ENCODE measurements around the gene LRRC75A. TPM values are rescaled to one million over a fixed set of nuclear protein-coding genes. Genes with fewer than 3 reads are reported as not detected.
"Not testable (repeated sequence)": the region's sequence is repeated elsewhere in the genome, so short reads cannot be mapped to it uniquely, and the experiment has no call there.

The LRRC75A gene
- polyA plus RNA-seq, 2 of the 4 experiments (the other 2 are of a cell fraction): 0.65 to 0.85 TPM

DNA sequence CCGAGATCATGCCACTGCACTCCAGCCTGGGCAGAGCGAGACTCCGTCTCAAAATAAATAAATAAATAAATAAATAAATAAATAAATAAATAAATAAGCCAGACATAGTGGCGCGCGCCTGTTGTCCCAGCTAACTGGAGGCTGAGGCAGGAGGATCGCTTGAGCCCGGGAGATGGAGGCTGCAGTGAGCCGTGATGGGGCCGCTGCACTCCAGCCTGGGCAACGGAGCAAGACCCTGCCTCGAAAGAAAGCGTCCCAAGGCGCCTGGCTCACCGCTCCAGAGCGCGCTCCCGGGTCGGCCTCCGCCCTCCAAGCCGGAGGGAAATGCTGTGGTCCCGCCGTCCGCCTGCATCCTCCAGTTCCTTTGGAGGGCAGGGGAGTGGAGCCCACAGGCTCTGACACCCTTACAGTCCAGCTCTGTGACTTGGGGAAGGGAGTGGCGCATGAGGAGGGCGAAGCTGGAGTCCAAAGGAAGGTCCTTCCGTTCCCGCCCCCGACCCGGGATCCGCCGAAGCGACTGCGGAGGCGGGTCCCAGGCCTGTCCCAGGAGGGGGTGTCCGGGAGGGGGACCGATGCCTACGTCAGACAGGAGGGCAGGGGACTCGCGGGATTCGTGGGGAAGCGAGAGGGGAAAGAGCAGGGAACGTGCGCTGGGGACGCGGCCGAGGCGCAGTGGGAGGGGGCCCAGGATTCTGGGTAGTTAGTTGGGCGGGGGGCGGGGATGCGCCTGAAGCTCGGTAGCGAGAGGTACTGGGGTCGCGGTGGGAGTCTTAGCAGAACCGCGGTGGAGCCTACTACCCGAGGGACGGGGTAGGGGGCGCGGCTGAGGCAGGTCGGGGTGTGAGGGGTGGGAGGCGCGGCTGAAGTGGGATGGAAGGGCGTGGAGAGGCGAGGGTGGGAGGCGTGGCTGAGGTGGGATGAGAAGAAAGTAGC is 85.0 kb downstream of the LRRC75A start (continued):
- TF ChIP-seq HDAC2 (IDR thresholded peaks at IDR 0.05) (peak; percentile 73; the same call in 1 of the 2 replicates), JUNB (IDR thresholded peaks at IDR 0.05) (no peak), RCOR1 (IDR thresholded peaks at IDR 0.05; ENCODE audit: low read depth, low read length) (no peak), ZC3H11A (IDR thresholded peaks at IDR 0.05) (peak; percentile 100), POLR2A (IDR thresholded peaks at IDR 0.05; ENCODE audit: low read length) (peak; percentile 64), E2F6 (IDR thresholded peaks at IDR 0.05; ENCODE audit: borderline replicate concordance, low read depth) (peak; percentile 79)

GRCh38 chr17:16403847-16404246 is 88.1 kb downstream of the LRRC75A start:
- 84% methylated on average over 9 of the region's 9 CpGs for WGBS (ENCODE audit: missing lambda C conversion rate)
- ATAC-seq; H3K9me3 ChIP-seq; DNase-seq (ENCODE audit: low read depth in 1 of 2, low spot score in 1 of 2); H3K4me2 ChIP-seq; H3K27ac ChIP-seq; FAIRE-seq; H3K4me3 ChIP-seq: not testable (repeated sequence)
- H3K4me1 ChIP-seq: peaks cover 21% of the 10 kb centered on the region
- CTCF ChIA-PET: interaction anchor here (0.6 to 1.7 kb wide), 3 partner anchors 11 to 1192 kb away, joined by 3 to 7 read pairs (median 5); partner anchors contain the start of gene TRPV2
- POLR2A ChIA-PET: interaction anchor here (0.7 kb wide), 1 partner anchor 35 kb away, joined by 6 read pairs; no protein-coding TSS in a partner anchor

DNA sequence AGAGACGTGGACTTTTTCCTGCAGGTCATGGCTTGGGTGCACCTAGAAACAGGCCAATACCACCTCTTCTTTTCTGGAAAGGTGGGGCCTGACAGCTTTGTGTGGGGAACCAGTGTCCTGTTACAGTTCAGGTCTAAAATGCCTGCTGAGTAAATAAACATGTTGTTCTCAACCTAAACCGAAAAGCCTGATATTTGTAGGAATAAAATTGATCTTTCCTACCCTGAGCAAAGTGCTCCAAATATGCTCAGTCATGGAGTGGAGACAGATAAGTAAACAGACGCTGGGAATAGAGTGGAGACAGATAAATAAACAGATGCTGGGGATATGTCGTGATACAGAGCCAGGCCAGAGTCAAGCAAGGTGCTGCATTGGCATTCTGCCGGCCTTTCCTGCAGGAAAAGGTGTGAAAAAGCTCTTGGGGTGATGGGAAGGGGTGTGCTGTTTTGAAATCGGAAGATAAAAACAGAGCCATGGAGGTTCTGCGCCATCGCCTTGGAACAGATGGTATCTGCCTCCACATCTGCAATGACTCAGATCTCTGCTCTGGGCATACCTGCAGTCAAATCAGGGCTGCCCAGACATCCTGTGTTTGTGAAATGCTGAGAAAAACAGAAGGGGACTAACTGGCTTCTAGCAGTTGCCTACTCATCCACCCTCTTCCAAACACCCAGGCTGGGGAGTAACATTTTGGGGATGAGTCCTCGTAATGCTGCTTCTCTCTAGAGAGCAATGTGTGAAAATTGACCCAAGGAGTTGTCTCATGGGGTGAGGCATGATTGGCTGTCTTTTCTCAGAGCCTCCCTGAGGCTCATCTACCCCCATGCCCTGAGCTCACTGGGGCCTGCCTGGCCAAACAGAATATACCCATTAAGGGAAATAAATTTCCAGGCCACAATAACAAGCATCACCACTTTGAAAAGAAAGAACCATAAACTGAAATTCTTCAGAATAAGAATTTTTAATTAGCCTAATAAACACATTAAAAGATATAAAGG is 93.4 kb downstream of the LRRC75A start:
- no peak overlapping the region for H3K4me3 ChIP-seq
- H3K4me1 ChIP-seq: peaks cover 13% of the 10 kb centered on the region
- DNase-seq (ENCODE audit: low read depth in 1 of 2, low spot score in 1 of 2) (no peak), ATAC-seq (peak; percentile 44 to 68; a peak in 4 of 6 replicates), FAIRE-seq (no peak)
- ChIA-PET CTCF (interaction anchor here (1.1 kb wide), 1 partner anchor 18 kb away, joined by 3 read pairs; no protein-coding TSS in a partner anchor), POLR2A (interaction anchor here (0.7 kb wide), 1 partner anchor 52 kb away, joined by 4 read pairs; no protein-coding TSS in a partner anchor)
- peak overlapping the region; percentile 46 for H3K4me2 ChIP-seq
- peak overlapping the region; percentile 29 to 55; a peak in 4 of 6 replicates for H3K27ac ChIP-seq
- H3K9me3 ChIP-seq: no peaks in the 10 kb centered on the region
- 55% methylated on average over 9 of the region's 9 CpGs for WGBS (ENCODE audit: missing lambda C conversion rate)
- TF ChIP-seq CTCF (IDR thresholded peaks at IDR 0.05): no peak
- no peak for TF ChIP-seq CHD4 (IDR thresholded peaks at IDR 0.05; ENCODE audit: borderline replicate concordance)
- TF ChIP-seq CBX8 (IDR thresholded peaks at IDR 0.05): no peak
- peak; percentile 41; the same call in 1 of the 2 replicates for TF ChIP-seq NFE2L2 (conservative IDR thresholded peaks at IDR 0.05; ENCODE audit: low read length)
- no peak for TF ChIP-seq MAZ (IDR thresholded peaks at IDR 0.05; ENCODE audit: borderline replicate concordance, low read depth, low read length)
- TF ChIP-seq MAFK (IDR thresholded peaks at IDR 0.05; ENCODE audit: partially characterized antibody): peak; percentile 50
- TF ChIP-seq, protein P1, sequence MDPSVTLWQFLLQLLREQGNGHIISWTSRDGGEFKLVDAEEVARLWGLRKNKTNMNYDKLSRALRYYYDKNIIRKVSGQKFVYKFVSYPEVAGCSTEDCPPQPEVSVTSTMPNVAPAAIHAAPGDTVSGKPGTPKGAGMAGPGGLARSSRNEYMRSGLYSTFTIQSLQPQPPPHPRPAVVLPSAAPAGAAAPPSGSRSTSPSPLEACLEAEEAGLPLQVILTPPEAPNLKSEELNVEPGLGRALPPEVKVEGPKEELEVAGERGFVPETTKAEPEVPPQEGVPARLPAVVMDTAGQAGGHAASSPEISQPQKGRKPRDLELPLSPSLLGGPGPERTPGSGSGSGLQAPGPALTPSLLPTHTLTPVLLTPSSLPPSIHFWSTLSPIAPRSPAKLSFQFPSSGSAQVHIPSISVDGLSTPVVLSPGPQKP (IDR thresholded peaks at IDR 0.05; ENCODE audit: low read depth, low read length): no peak
- TF ChIP-seq TP53 (CRISPR knock-in tag; IDR thresholded peaks at IDR 0.05): no peak
- no peak for TF ChIP-seq POLR2A (IDR thresholded peaks at IDR 0.05; ENCODE audit: low read length)
- no peak for TF ChIP-seq NPAS2 (CRISPR knock-in tag; IDR thresholded peaks at IDR 0.05; ENCODE audit: borderline replicate concordance)
- no peak for TF ChIP-seq REST (IDR thresholded peaks at IDR 0.05)
- peak; percentile 41; the same call in 1 of the 2 replicates for TF ChIP-seq GATA3 (IDR thresholded peaks at IDR 0.05; ENCODE audit: borderline replicate concordance)
- no peak for TF ChIP-seq EP300 (IDR thresholded peaks at IDR 0.05)
- TF ChIP-seq FOXS1 (CRISPR knock-in tag; IDR thresholded peaks at IDR 0.05): no peak
- TF ChIP-seq JUN (IDR thresholded peaks at IDR 0.05): no peak
- no peak for TF ChIP-seq SMC3 (IDR thresholded peaks at IDR 0.05)
- TF ChIP-seq, protein P2, sequence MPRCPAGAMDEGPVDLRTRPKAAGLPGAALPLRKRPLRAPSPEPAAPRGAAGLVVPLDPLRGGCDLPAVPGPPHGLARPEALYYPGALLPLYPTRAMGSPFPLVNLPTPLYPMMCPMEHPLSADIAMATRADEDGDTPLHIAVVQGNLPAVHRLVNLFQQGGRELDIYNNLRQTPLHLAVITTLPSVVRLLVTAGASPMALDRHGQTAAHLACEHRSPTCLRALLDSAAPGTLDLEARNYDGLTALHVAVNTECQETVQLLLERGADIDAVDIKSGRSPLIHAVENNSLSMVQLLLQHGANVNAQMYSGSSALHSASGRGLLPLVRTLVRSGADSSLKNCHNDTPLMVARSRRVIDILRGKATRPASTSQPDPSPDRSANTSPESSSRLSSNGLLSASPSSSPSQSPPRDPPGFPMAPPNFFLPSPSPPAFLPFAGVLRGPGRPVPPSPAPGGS (IDR thresholded peaks at IDR 0.05): no peak

Measured in A549 (cell line).